ENCODE data around the gene RAC2.
"Not testable (repeated sequence)": the region's sequence is repeated elsewhere in the genome, so short reads cannot be mapped to it uniquely, and the experiment has no call there.

RAC2 gene

DNA sequence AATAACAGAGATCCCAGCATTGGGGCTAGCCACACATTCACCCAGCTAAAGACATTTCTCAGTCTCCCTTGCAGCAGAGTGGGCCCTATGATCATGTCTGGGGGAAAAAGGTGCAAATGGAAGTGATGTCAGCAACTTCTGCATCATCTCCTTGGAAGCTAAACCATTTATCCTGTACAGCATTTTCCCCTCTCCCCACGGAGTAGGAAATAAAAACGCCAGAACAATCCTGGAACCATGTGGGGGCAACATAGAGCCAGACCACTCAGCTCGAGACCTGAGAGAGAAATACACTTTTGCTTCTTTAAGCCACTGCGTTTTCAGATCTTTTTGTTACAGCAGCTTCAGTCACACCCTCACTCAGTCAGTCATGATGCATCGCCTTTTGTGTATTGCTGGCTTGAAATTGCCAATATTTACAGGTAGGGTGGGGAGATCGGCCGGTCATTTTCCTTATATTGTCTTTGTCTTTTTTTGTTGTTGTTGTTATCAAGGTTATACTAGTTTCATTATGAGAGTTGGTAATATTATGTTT lies 9.1 kb upstream of the RAC2 start:
- H3K4me3 Mint-ChIP-seq = no peak overlapping the region
- peaks cover 38% of the 10 kb centered on the region for H3K4me1 Mint-ChIP-seq
- no peaks in the 10 kb centered on the region for H3K36me3 Mint-ChIP-seq
- ATAC-seq (no peak), DNase-seq (ENCODE audit: low spot score in 2 of 2) (no peak)
- H3K9me3 Mint-ChIP-seq = no peaks in the 10 kb centered on the region
- H3K27ac Mint-ChIP-seq = no peak overlapping the region

DNA sequence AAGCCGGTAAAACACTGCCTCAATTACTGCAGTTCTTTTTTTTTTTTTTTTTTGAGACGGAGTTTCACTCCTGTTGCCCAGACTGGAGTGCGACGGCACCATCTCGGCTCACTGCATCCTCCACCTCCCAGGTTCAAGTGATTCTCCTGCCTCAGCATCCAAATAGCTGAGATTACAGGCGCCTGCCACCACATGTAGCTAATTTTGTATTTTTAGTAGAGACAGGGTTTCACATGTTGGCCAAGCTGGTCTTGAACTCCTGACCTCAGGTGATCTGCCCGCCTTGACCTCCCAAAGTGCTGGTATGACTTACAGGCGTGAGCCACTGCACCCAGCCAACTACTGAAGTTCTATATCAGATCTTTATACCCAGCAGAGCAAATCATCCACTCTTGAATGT lies 7.8 kb upstream of the RAC2 start:
- DNase-seq (ENCODE audit: low spot score in 2 of 2); H3K36me3 Mint-ChIP-seq; H3K4me3 Mint-ChIP-seq; H3K9me3 Mint-ChIP-seq; ATAC-seq: not testable (repeated sequence)
- Mint-ChIP-seq H3K4me1 (peaks cover 48% of the 10 kb centered on the region), H3K27ac (peak overlapping the region; percentile 70)

DNA sequence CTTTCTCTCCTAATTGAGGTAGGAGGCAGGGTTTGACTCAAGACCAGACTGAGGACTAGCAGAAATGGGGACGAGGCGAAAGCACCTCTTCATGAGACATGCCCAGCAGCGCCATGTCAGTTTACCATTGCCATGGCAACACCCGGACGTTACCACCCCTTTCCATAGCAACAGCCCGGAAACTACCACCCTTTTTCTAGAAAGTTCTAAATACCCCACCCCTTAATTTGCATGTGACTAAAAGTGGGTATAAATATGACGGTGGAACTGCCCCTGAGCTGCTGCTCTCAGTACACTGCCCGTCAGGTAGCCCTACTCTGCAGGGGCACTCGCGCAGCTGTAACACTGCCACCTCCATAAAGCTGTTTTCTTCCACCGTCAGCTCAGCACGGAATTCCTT lies 5.9 kb upstream of the RAC2 start:
- Mint-ChIP-seq H3K4me3 (no peak overlapping the region), H3K36me3 (no peaks in the 10 kb centered on the region), H3K27ac (no peak overlapping the region), H3K4me1 (peaks cover 36% of the 10 kb centered on the region), H3K9me3 (no peaks in the 10 kb centered on the region)
- ATAC-seq (peak; percentile 22), DNase-seq (ENCODE audit: low spot score in 2 of 2) (no peak)

DNA sequence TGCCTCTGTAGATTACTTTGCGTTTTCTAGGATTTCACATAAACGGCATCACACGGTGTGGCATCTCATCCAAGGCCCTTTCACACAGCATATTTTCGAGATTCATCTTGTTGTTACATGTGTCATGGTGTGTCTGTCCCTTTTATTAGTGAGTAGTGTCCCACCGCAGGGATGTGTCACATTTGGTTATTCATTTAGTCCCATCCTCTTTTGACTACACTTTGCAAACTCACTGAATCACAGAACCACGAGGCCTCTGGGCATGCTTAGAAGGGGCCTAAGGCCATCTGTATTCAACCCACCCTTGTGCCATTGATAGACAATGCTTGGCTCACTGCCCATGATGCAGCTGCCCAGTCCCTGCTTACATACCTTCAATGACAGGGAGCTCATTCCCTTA lies 4.2 kb upstream of the RAC2 start:
- ATAC-seq = peak; percentile 81
- H3K9me3 Mint-ChIP-seq = no peaks in the 10 kb centered on the region
- peaks cover 46% of the 10 kb centered on the region for H3K4me1 Mint-ChIP-seq
- DNase-seq (ENCODE audit: low spot score in 2 of 2) = no peak
- peaks cover 16% of the 10 kb centered on the region for H3K36me3 Mint-ChIP-seq
- H3K27ac Mint-ChIP-seq = peak overlapping the region; percentile 66
- H3K4me3 Mint-ChIP-seq = peak overlapping the region; percentile 14

DNA sequence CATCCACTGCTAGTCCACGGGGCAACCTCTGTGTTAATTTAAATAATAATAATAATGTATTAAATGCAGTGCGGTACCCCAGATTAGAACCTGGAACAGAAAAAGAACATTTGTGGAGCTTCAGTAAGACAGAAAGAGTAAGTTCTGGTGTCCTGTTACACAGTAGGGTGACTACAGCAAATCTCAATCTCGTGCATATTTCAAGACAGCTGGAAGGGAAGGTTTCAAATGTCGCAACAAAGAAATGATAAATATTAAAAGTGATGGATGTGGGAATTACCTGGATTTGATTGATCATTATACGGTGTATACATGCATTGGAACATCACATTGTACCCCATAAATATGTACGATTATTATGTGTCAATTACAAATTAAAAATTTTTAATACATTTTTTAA lies 1.7 kb upstream of the RAC2 start:
- no peak for DNase-seq (ENCODE audit: low spot score in 2 of 2)
- Mint-ChIP-seq H3K27ac (no peak overlapping the region), H3K36me3 (peaks cover 41% of the 10 kb centered on the region), H3K4me1 (peaks cover 57% of the 10 kb centered on the region), H3K9me3 (no peaks in the 10 kb centered on the region), H3K4me3 (no peak overlapping the region)
- ATAC-seq = no peak

DNA sequence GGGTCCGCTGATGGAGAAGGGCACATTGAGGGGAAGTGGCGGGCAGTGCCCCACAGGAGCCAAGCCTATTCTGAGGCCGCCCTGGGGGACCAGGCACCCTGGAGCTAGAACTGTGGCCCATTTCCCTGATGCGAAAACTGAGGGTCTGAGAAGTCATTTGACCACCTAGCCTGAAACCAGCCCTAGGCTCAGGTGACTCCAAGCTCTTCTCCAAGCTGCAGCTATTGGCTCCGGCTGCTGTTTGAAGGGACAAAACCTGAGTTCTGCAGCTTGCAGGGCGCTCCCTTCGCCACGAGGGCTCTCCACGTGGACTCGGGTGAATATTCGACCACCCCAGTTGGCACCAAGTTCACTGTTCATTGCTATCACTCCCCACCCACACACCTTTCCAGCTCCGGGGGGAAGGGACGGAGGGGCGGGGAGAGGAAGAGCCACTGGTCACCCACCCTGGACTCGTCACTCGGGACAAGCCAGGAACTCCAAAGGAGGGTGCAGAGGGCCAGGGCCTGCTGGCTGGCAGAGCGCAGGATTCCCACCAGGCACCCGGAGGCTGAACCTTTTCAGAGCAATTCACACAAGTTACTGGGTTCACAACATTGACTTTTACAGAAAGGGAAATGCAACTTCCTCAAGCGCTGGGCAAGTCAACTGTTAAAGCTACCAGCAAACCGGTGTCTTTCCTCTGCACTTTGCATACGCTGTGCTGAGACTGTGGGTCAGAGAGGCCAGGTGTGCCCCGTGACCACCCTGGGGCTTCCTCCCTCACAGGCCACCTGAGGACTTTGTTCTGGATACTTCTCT lies 1.1 kb upstream of the RAC2 start:
- peaks cover 59% of the 10 kb centered on the region for H3K4me1 Mint-ChIP-seq
- H3K27ac Mint-ChIP-seq = peak overlapping the region; percentile 97
- peak overlapping the region; percentile 93 for H3K4me3 Mint-ChIP-seq
- DNase-seq (ENCODE audit: low spot score in 2 of 2) (peak in 1 of 2 donors; percentile 52), ATAC-seq (no peak)
- no peaks in the 10 kb centered on the region for H3K9me3 Mint-ChIP-seq
- peaks cover 48% of the 10 kb centered on the region for H3K36me3 Mint-ChIP-seq

DNA sequence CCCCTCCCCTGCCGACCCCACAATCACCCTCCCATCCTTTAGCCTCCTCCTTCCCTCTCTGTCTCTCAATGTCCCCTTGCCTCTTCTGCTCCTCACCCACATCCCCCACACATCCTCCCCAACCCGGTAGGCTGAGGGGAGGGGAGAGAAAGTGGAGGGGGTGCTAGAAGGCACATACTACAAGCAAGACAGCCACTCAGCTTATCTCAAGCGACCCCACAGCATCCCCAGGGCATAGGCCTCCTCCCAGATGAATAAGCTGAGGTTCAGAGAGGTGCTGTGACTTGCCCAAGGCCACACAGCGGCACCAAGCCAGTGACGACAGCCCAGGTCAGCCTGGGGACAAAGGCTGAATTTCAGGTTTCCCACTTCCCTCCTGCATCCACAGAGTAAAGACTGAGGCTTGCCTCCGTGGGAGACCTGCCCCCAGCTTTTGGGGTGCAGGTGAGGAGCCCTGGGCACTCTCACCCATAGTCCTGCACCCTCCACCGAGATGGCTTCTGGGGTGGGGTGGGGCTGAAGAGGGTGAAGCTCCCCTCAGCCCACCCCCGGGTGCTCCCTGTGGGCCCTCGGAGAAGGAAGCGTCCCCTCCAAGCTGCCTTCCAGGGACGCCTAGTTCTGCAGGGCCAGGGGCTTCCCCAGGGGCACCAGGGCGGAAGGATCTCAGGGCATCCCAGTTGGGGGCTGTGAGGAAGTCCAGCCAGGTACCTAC lies 511 bp downstream of the RAC2 start:
- peak overlapping the region; percentile 97 for H3K27ac Mint-ChIP-seq
- H3K9me3 Mint-ChIP-seq = no peaks in the 10 kb centered on the region
- H3K4me3 Mint-ChIP-seq = peak overlapping the region; percentile 93
- no peak for ATAC-seq
- H3K36me3 Mint-ChIP-seq = peaks cover 63% of the 10 kb centered on the region
- H3K4me1 Mint-ChIP-seq = peaks cover 65% of the 10 kb centered on the region
- peak in 1 of 2 donors; percentile 60 for DNase-seq (ENCODE audit: low spot score in 2 of 2)

DNA sequence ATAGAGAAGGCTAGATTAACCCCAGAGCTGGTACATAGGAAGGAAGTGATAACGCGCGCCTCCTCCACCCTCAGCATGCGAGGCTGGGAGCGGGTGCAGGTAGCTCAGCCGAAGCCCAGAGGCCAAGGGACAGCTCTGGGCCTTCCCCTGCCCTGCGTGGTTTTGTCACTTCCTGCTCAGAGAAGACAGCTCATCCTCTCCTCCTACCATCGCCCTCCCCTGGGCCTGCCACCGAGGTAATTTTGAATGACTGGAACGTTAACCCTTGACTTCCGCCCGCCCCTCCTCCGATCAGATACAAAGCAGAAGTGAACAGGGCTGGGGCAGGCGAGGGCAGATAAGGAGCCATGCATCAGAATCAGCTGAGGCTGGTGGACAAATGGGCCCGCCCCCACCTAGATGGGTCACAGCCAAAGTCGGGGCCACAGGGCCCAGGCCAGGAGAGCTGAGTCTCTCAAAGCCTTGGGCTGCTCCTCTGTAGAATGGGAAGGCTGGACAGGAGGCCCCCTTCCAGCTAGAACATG lies 1.6 kb downstream of the RAC2 start:
- H3K36me3 Mint-ChIP-seq = peaks cover 74% of the 10 kb centered on the region
- ATAC-seq = peak; percentile 87
- H3K27ac Mint-ChIP-seq = peak overlapping the region; percentile 97
- H3K4me1 Mint-ChIP-seq = peaks cover 67% of the 10 kb centered on the region
- peak; percentile 65 to 93 for DNase-seq (ENCODE audit: low spot score in 2 of 2)
- no peaks in the 10 kb centered on the region for H3K9me3 Mint-ChIP-seq
- peak overlapping the region; percentile 93 for H3K4me3 Mint-ChIP-seq

DNA sequence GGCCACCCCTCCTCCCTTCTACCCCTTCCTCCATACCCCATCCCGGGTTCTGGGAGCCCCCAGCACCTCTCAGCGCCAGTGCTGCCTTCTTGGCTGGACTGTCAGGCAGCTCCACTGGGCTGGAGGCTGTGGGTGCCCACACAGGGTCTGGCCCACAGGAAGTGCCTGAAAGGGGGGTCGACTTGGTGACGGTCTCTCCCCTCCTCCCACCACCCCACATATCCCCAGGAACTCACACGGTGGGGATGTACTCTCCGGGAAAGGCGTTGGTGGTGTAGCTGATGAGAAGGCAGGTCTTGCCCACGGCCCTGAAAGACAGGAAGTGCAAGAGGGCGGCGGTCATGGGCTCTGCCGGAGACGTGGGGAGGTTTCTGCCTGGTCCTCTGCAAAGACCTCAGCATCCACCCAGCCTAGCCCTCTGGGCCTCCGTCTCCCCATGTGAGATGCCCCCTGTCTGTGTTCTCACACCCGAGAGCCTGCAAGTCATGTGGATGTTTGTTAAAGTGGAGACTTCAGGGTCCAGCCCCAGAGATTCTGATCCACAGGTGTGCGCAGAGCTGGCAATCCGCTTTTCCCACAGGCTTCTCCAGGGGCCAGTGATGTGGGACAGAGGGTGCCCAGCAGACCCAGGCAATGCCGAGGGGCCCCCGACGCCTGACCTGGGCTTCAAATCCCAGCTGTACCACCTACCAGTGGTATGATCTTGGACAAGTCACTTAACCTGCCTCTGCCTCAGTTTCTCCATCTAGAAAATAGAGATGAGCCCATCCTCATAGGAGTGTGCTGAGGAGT lies 2.5 kb downstream of the RAC2 start:
- DNase-seq (ENCODE audit: low spot score in 2 of 2) (peak in 1 of 2 donors; percentile 77), ATAC-seq (peak; percentile 24)
- Mint-ChIP-seq H3K27ac (peak overlapping the region; percentile 97), H3K4me1 (peaks cover 73% of the 10 kb centered on the region), H3K9me3 (no peaks in the 10 kb centered on the region), H3K4me3 (peak overlapping the region; percentile 93), H3K36me3 (peaks cover 83% of the 10 kb centered on the region)

DNA sequence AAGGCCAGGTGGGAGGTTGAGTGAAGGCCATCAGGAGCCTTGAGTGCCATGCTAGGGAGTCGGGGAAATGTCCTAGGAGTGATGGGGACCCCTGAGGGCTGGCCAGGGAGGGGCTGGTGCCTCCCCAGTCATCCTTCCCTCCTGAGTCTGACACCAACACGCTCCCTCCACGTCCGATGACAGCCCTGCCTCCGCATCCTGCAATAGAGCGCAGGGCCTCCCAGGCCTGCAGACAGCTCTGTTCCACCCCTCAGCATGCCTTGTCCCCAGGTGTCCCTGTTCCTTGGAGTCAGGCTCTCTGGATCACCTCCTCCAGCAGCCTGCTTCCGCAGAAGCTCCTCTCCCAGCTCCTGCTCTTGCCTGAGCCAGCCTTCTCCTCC lies 3.1 kb downstream of the RAC2 start:
- Mint-ChIP-seq H3K4me3 (peak overlapping the region; percentile 93), H3K9me3 (no peaks in the 10 kb centered on the region), H3K4me1 (peaks cover 79% of the 10 kb centered on the region), H3K27ac (peak overlapping the region; percentile 97), H3K36me3 (peaks cover 90% of the 10 kb centered on the region)
- DNase-seq (ENCODE audit: low spot score in 2 of 2) (no peak), ATAC-seq (no peak)

DNA sequence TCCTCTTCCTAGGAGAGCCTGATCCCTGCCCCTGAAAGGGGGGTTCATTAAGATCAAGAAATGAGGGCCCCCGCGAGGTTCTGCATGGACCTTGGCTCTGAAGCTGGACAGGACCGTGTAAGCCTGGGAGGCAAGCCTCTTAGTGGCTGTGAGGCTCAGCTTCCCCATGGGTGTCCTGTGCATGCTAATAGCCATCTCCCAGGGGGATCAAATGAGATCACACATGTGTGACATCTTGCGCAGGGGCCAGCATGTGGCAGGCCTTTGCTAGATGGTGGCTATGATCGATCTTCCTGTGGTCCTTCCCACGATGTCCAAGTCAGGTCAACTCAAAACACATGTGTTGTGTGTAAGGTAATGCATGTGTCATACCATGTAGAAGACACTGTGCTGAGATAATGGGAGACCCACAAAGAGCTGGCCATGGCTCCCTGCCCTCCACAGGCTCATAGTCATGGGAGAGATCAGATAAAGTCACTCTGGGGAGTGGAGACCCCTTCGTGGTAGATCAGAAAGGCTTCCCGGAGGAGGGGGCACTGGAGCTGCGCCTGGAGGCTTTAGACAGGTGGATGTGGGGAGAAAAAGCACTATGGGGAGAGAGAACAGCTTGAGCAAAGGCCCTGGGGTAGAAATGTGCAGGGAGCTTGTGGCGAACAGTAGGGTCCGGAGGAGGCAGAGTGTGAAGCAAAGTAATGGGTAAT lies 3.7 kb downstream of the RAC2 start:
- no peak for ATAC-seq

DNA sequence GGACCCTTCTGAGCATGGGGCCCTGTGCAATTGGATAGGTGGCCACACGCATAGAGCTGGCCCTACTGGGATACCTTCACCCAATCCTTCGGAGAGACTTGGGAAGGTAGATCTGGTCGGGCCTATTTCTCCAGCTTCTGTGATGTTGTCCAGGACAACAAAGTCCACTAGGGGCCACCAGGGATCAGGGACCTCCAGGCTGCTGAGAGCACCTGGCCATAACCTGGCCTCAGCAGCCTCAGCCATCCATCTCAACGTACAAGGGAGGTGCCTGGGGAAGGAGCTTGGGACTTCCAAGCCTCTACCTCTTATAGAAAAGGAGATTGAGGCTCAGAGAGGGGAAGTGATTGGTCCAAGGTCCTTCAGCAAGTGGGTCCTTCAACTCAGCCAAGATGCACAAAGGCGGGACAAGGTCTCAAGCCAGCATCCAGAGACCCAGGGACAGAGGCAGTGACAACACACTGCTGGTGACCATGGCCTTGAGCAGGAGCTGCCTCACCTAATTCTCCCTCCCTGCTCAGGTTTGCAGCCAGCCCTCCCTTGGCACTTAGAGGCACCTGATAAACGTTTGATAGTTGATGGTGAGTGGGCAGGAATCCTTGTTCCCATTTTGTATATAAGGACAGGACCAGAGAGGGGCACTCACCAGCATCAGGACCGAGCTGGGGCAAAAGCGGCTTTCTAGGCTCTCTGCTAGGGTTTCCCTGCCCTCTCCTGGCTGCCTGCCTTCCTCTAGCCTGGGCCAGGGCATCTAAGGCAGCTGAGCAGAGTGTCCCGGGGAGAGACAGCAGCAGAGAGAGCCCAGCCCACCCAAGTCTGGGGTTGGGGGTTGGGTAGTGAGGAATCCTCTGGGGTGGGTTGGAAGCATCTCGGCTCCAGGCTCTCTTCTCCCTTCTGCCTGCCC lies 4.5 kb downstream of the RAC2 start:
- ATAC-seq = no peak
- Mint-ChIP-seq H3K36me3 (peaks cover 100% of the 10 kb centered on the region), H3K4me3 (peak overlapping the region; percentile 93), H3K4me1 (peaks cover 84% of the 10 kb centered on the region), H3K27ac (peak overlapping the region; percentile 97), H3K9me3 (no peaks in the 10 kb centered on the region)
- DNase-seq (ENCODE audit: low spot score in 2 of 2) = no peak

More for the DNA sequence above, 3.7 kb downstream of the RAC2 start:
- peak overlapping the region; percentile 93 for H3K4me3 Mint-ChIP-seq
- H3K4me1 Mint-ChIP-seq = peaks cover 84% of the 10 kb centered on the region
- peaks cover 95% of the 10 kb centered on the region for H3K36me3 Mint-ChIP-seq
- H3K27ac Mint-ChIP-seq = peak overlapping the region; percentile 97
- no peaks in the 10 kb centered on the region for H3K9me3 Mint-ChIP-seq
- no peak for DNase-seq (ENCODE audit: low spot score in 2 of 2)

DNA sequence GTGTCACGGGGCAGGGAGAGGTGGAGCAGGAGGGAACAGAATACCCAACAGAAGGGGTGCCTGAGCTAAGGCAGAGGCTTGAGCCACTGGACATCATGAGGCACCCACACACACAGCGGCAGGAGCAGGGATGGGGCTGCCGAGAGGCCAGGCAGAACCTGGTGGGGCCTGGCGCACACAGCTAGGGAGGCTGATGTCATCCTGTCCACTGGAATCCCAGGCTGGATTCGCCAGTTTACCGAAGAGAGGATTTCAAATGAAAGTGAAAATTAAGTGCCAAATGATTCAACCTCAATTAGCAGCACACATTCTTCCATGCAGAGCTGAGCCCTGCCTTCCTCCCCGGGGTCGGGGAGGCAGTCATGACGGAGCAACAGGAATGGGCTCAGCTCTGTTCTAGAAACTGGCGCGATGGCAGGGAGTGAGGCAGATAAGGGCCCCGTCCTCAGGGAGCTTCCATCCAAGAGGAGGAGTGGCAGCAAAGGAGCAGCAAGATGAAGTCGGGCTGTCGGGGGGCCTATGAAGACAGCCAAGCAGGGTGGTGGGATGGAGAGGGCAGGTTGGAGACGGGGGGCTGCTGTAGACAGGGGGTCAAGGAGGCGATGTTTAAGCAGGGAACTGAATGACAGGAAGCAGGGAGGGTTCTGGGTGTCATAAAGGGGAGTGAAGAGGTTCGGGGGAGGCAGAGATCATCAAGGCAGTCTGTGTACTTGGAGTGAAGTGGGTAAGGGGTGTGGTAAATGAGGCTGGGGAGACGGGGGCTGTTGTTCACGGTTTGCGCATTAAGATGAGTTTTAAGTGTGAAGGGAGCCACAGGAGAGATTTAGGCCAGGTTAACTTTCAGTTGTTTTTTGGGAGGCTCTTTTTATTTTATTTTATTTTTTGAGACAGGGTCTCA lies 6.4 kb downstream of the RAC2 start:
- Mint-ChIP-seq H3K4me3 (peak overlapping the region; percentile 93), H3K9me3 (no peaks in the 10 kb centered on the region), H3K27ac (peak overlapping the region; percentile 97), H3K4me1 (peaks cover 98% of the 10 kb centered on the region), H3K36me3 (peaks cover 100% of the 10 kb centered on the region)
- DNase-seq (ENCODE audit: low spot score in 2 of 2) = no peak
- ATAC-seq = no peak

Measured in stimulated activated effector memory CD8-positive, alpha-beta T cell treated with anti-CD3 and anti-CD28 coated beads, Interleukin-12 subunit alpha, Interleukin-12 subunit beta, amount 100 ng/mL, for 72 hours (primary cell).